NCI-H69 (cell line): ENCODE results near the gene IL15.
"Not testable (repeated sequence)": the region's sequence is repeated elsewhere in the genome, so short reads cannot be mapped to it uniquely, and the experiment has no call there.

ENCODE experiments used
- DNase-seq: peaks from one replicate; lab custom pipeline; 2025; lab: John Stamatoyannopoulos, UW

The IL15 gene

GRCh38 chr4:141636082-141636770 lies at the start of gene IL15:
Gene IL15, plus strand, starts transcription at chr4:141636583. Its CDS starts 82,882 bp downstream, at chr4:141719465.
- peak; percentile 92 for DNase-seq

GRCh38 chr4:141587897-141588296 lies 48.5 kb upstream of the IL15 start:
- DNase-seq = no peak

GRCh38 chr4:141595531-141595930 lies 40.9 kb upstream of the IL15 start:
- DNase-seq = no peak

- no peak for DNase-seq
Measured at GRCh38 chr4:141599853-141600252, 36.5 kb upstream of the IL15 start.

GRCh38 chr4:141604683-141605082 lies 31.7 kb upstream of the IL15 start:
- not testable (repeated sequence) for DNase-seq

GRCh38 chr4:141605425-141605856 lies 30.9 kb upstream of the IL15 start:
- no peak for DNase-seq

GRCh38 chr4:141609243-141609642 lies 27.1 kb upstream of the IL15 start:
- DNase-seq = peak; percentile 0

- DNase-seq = no peak
Measured at GRCh38 chr4:141610365-141610764, 26.0 kb upstream of the IL15 start.

GRCh38 chr4:141614878-141615586 lies 21.4 kb upstream of the IL15 start:
- DNase-seq = no peak

- not testable (repeated sequence) for DNase-seq
Measured at GRCh38 chr4:141615587-141615918, 20.8 kb upstream of the IL15 start.

GRCh38 chr4:141620715-141621114 lies 15.7 kb upstream of the IL15 start:
- DNase-seq = no peak

- DNase-seq = no peak
Measured at GRCh38 chr4:141625023-141625422, 11.4 kb upstream of the IL15 start.

GRCh38 chr4:141630854-141631253 lies 5.5 kb upstream of the IL15 start:
- no peak for DNase-seq

GRCh38 chr4:141635736-141636081 lies 674 bp upstream of the IL15 start:
- DNase-seq = no peak

GRCh38 chr4:141636771-141637460 lies 533 bp downstream of the IL15 start:
- peak; percentile 68 for DNase-seq

- no peak for DNase-seq
Measured at GRCh38 chr4:141637565-141637964, 1.2 kb downstream of the IL15 start.

GRCh38 chr4:141638230-141638629 lies 1.8 kb downstream of the IL15 start:
- DNase-seq = no peak

GRCh38 chr4:141640696-141641095 lies 4.3 kb downstream of the IL15 start:
- no peak for DNase-seq

GRCh38 chr4:141642063-141642462 lies 5.7 kb downstream of the IL15 start:
- no peak for DNase-seq

GRCh38 chr4:141642711-141643110 lies 6.3 kb downstream of the IL15 start:
- DNase-seq = no peak

GRCh38 chr4:141643557-141643956 lies 7.2 kb downstream of the IL15 start:
- no peak for DNase-seq

GRCh38 chr4:141645611-141646340 lies 9.4 kb downstream of the IL15 start:
- no peak for DNase-seq

- DNase-seq = no peak
Measured at GRCh38 chr4:141646969-141647368, 10.6 kb downstream of the IL15 start.
